Stimulated activated CD8-positive, alpha-beta memory T cell treated with anti-CD3 and anti-CD28 coated beads, Interleukin-4, amount 100 ng/mL, for 4 hours (primary cell): ENCODE data around the gene SLC30A1.

Experiments
- DNase-seq, 2 donors: peaks; one replicate each; pipeline ENCODE4 v3.0.0-alpha.2; 2020; ENCODE audit warnings: low read depth in 2 of 2, low spot score in 1 of 2

Gene SLC30A1

GRCh38 chr1:211525101-211525676 lies 53.8 kb downstream of the SLC30A1 start:
- no peak for DNase-seq

GRCh38 chr1:211524521-211524920 lies 54.4 kb downstream of the SLC30A1 start:
- no peak for DNase-seq

GRCh38 chr1:211522804-211523203 lies 56.2 kb downstream of the SLC30A1 start:
- no peak for DNase-seq
